ENCODE results near the gene MAPKAP1.

- TF ChIP-seq POLR2AphosphoS5 (IDR thresholded peaks at IDR 0.05; ENCODE audit: low read depth, low read length) = no peak
- TF ChIP-seq REST (IDR thresholded peaks at IDR 0.05; ENCODE audit: insufficient read depth in 1 of 2, low read depth in 2 of 2, low read length in 2 of 2) = no peak
Observed at GRCh38 chr9:125604196-125604595, 102.8 kb downstream of the MAPKAP1 start.
